ENCODE data around the gene MXRA7.

The MXRA7 gene

DNA sequence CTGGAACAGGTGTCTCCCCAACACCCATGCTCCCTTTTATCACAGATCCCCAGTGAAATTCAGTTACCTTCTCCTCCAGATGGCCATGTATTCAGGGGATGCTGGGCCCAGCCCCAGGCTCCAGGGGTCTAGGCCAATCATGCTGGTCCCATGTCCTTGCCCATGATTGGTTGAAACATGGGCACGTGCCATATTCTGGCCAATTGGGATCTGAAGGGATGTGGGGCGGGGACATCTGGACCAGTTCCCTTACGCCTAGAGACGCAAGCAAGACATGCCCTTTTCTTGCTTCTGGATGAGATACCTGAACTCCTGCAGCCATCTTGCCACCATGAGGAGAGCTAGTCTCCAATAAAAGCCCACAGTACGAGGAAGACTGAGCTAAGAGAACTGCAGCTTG, 36.2 kb downstream of the MXRA7 start:
- no peak for FAIRE-seq

GRCh38 chr17:76673729-76674128, 37.0 kb downstream of the MXRA7 start:
- no peak for FAIRE-seq

DNA sequence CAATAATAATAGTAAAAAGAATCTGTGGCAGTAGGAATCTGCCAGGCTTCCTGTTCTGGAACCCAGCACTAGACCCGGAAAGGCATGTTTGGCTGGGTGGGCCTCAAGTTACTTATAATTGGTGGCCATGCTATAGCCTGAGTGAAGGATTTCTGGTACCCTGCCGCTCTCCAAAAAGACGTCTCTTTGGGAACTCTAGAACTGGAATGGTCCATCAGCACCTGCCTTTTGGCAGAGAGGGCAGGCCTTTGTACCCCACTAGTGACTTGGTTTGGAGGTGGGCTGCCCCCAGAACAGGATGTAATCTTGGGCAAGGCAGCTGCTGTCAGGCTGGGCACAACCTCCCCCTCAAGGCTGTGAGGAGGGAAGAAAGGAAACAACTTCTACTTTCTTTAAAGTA, 37.9 kb downstream of the MXRA7 start:
- no peak for FAIRE-seq

DNA sequence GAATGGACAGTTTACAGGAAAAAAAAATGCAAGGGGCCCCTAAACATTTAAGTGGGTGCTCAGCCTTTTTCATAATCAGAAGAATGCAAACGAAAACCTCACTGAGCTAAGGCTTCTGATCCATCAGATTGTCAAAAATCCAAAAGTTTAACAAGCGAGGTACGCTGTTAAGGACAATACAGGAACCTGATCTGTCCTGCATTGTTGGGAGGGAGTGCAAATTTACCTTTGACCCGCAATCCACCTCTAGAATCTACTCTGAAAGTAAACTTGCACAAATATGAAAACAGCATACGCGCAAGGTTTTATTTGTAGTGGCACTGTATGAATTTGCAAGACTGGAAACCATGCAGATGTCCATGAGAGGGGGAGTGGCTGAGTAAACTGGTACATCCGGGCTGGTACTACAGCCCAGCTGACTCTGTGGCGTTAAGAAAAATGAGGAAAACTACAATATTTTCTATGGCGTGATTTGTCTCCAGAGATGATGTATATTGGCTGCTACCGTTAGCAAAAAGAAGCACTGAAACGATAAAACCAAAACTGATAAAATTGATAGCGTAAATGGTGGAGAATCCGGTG, 38.4 kb downstream of the MXRA7 start:
- no peak for FAIRE-seq

- no peak for FAIRE-seq
Measured at GRCh38 chr17:76671912-76672262, 38.9 kb downstream of the MXRA7 start.

- peak; percentile 92 for FAIRE-seq
Measured at GRCh38 chr17:76671123-76671911, 39.4 kb downstream of the MXRA7 start.

GRCh38 chr17:76670718-76671122, 40.0 kb downstream of the MXRA7 start:
- FAIRE-seq, result no peak

- FAIRE-seq, result no peak
Measured at GRCh38 chr17:76670020-76670717, 40.6 kb downstream of the MXRA7 start.

- no peak for FAIRE-seq
Measured at GRCh38 chr17:76667786-76668453, 42.8 kb downstream of the MXRA7 start.

DNA sequence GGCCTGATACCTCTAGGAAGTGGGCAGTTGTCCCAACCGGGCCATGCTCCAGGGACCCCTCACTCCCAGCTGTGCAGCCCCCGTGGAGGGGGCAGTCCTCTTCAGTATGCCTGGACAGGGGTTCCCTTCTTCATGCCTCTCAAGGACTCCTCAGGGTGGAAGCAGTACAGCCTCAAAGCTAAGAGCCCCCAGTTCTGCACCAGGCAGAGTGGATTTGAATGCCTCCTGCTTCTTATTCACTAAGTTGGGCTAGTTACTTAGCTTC, 43.3 kb downstream of the MXRA7 start:
- FAIRE-seq, result no peak

GRCh38 chr17:76660656-76661042, 50.1 kb downstream of the MXRA7 start:
- no peak for FAIRE-seq

DNA sequence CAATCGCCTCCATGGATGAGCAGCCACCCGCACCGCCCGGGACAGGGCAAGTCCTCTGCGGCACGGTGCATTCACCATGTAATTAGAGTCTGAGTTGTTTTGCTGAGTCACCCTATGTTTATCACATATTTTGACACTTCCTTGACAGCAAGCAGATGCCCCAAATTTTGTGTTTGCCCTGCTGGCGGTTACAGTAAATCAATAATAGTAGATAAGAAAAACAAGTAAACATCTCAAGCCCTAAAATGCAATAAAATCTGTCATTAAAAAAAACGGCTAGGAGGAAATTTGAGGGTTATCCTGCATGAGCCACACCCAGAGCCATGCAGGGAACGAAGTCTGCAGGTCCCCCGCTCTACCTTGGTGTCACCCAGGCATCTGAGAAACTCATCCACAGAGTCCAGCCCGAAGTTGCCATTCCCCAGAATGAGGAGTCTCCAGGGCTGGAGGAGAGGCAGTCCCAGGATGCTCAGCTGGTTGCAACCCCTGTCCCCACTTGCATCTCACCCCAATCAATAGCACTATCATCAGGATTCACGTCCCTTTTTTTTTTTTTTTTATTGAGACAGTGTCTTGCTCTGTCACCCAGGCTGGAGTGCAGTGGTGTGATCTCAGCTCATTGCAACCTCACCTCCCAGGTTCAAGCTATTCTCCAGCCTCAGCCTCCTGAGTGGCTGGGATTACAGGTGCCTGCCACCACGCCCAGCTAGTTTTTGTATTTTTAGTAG, 50.7 kb downstream of the MXRA7 start:
- no peak for FAIRE-seq

GRCh38 chr17:76658242-76658662, 52.5 kb downstream of the MXRA7 start:
- no peak for FAIRE-seq

GRCh38 chr17:76657505-76658241, 53.1 kb downstream of the MXRA7 start:
- no peak for FAIRE-seq

DNA sequence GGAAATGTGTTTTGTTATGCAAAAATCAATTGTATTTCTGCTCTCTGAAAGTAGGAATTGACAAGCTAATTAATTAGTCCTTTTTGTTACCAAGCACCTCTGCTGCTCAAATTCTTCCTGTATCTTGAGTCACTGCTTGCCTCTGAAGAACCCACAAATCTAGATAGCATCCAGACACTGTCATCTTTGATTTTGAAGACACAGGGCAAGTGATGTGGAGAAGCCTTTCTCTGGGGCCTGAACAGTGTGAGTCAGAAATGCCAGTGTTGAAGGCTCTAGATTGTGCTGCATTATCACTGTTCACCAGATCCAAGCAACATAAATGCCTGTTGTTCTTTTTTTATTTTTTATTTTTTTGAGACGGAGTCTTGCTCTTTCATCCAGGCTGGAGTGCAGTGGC, 56.4 kb downstream of the MXRA7 start:
- FAIRE-seq, result no peak

DNA sequence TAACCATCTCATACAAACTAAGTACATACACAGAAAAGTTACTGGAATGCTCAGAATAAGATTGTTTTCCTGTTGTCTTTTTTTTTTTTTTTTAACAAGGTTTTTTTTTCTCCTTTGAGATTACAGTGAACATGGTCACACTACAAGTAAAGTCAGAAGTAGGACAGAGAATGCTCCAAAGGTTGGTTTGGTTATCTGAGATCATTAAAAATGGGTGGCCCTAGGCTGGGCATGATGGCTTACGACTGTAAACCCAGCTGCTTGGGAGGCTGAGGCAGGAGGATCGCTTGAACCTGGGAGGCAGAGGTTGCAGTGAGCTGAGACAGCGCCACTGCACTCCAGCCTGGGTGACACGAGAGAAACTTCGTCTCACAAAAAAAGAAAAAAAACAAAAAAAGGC, 60.3 kb downstream of the MXRA7 start:
- no peak for FAIRE-seq

- no peak for FAIRE-seq
Measured at GRCh38 chr17:76646712-76647111, 64.1 kb downstream of the MXRA7 start.

- no peak for FAIRE-seq
Measured at GRCh38 chr17:76645481-76645880, 65.3 kb downstream of the MXRA7 start.

DNA sequence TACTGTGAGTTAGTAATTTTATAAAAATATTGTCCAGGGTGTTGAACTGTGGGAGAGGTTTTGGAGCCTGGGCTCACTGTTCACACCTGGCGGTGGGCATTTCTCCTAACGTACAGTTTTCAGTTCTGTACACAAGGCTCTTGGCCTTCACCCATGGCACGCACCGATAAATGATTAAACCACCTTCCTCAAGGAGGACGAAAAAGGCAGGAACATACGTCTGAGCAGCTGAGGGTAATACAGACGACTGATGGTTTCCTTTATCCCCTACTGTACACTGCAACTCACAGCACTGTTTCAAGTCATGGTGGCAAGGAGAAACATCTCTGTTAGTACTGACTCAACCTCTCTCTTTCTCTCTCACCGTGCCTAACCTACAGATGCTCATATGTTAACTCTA, 65.8 kb downstream of the MXRA7 start:
- FAIRE-seq, result no peak

DNA sequence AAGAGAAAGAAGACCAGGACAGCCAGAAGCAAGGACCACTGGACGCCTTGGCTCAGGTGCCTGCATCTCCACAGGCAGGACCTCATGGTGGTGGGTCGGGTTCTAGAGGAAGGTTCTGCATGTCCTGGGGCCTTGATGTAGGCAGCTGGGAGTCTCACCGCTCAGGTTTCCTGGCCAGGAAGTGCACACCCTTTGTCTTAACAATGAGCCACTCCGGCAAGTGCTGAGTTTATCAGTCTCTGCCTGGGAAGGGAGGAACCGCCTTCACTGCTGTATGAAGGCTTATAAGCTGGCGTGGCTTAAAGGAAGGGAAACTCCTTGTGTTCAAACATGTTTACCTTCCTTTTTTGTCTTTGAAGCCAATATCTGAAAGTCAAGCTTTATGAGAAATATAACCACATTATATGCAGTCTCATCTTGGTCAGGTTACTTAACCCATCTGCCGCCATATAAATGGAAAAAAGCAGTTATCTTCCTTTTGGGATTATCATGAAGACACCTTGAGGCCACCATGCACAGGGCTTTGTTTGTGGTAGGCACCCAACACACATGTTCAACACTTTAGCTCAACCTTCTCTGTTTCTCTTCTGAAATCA, 67.1 kb downstream of the MXRA7 start, which contains the start of gene ST6GALNAC1:
Gene ST6GALNAC1 (minus strand): TSS at position 205 of the 596 bp plus-strand sequence. CDS start 119 bp downstream, at position 86.
- no peak for FAIRE-seq

- no peak for FAIRE-seq
Measured at GRCh38 chr17:76642994-76643393, 67.8 kb downstream of the MXRA7 start.

GRCh38 chr17:76642032-76642561, 68.7 kb downstream of the MXRA7 start:
- FAIRE-seq, result no peak

All from islet of Langerhans (tissue), 1 donor.